HepG2 (cell line): ENCODE measurements around the gene STIMATE. TPM values are rescaled to one million over a fixed set of nuclear protein-coding genes. Genes with fewer than 3 reads are reported as not detected.
A peak's percentile ranks its signal among the peaks of the same experiment; 100 is the strongest.

Experiments
- AGO2 ChIP-seq: fragments of 200-400 bp; formaldehyde crosslinking; optimal IDR thresholded peaks from 2 replicates; pipeline ENCODE3; 2017; ENCODE audit warnings: mild to moderate bottlenecking, low read depth, low read length, moderate library complexity
- ATF1 ChIP-seq: IDR thresholded peaks from 2 replicates; pipeline ENCODE4 v1.6.1; 2016; ENCODE audit warnings: mild to moderate bottlenecking, control low read depth
- BRCA1 ChIP-seq: sonication (generic); formaldehyde crosslinking; IDR thresholded peaks from 2 replicates; pipeline ENCODE4 v1.4.0; 2020; ENCODE audit warnings: missing genetic modification reagents
- CENPT ChIP-seq: sonication (generic); formaldehyde crosslinking; IDR thresholded peaks from 2 replicates; pipeline ENCODE4 v1.8.0; 2022; ENCODE audit warnings: low read depth, mild to moderate bottlenecking, moderate library complexity, missing genetic modification reagents
- CHCHD3 ChIP-seq: sonication (generic); formaldehyde crosslinking; IDR thresholded peaks from 2 replicates; pipeline ENCODE4 v1.8.0; 2022; ENCODE audit warnings: mild to moderate bottlenecking, missing genetic modification reagents, moderate library complexity
- E2F1 ChIP-seq: sonication (generic); formaldehyde crosslinking; IDR thresholded peaks from 2 replicates; pipeline ENCODE4 v1.5.0; 2020; ENCODE audit warnings: missing genetic modification reagents
- GABPA ChIP-seq, 2 experiments: IDR thresholded peaks; 2 replicates each; pipeline ENCODE4 v1.6.1; 2011 to 2016; ENCODE audit warnings: low read depth in 2 of 2, low read length in 1 of 2, missing biosample characterization in 1 of 2, missing genetic modification characterization in 1 of 2
- POLR2AphosphoS2 ChIP-seq: IDR thresholded peaks from 2 replicates; pipeline ENCODE4 v1.6.1; 2011; ENCODE audit warnings: low read depth, low read length, improper control_type of control experiment
- SETDB1 ChIP-seq: sonication (generic); formaldehyde crosslinking; IDR thresholded peaks from 2 replicates; pipeline ENCODE4 v1.5.1; 2020; ENCODE audit warnings: missing genetic modification reagents, mild to moderate bottlenecking, borderline replicate concordance
- ZBTB10 ChIP-seq: sonication (generic); formaldehyde crosslinking; IDR thresholded peaks from 2 replicates; pipeline ENCODE4 v1.4.0; 2020; ENCODE audit warnings: missing genetic modification reagents, borderline replicate concordance
- ZBTB40 ChIP-seq, 2 experiments: fragments of 450-650 bp in 1 of 2; sonication (generic) in 1 of 2; formaldehyde crosslinking in 1 of 2; IDR thresholded peaks; 2 replicates each; pipeline versions ENCODE4 v1.6.1 to v1.8.0; 2016 to 2022; ENCODE audit warnings: antibody characterized with exemption in 1 of 2, mild to moderate bottlenecking in 1 of 2, missing genetic modification reagents in 1 of 2
- ZBTB7B ChIP-seq: sonication (generic); formaldehyde crosslinking; IDR thresholded peaks from 2 replicates; pipeline ENCODE4 v1.4.0; 2020; ENCODE audit warnings: missing genetic modification reagents
- ZNF253 ChIP-seq: sonication (generic); formaldehyde crosslinking; IDR thresholded peaks from 2 replicates; pipeline ENCODE4 v1.8.0; 2022; ENCODE audit warnings: mild to moderate bottlenecking, missing genetic modification reagents, borderline replicate concordance
- ZNF446 ChIP-seq: sonication (generic); formaldehyde crosslinking; IDR thresholded peaks from 2 replicates; pipeline ENCODE4 v1.5.0; 2020; ENCODE audit warnings: mild to moderate bottlenecking, missing genetic modification reagents
- ZNF740 ChIP-seq: sonication (generic); formaldehyde crosslinking; IDR thresholded peaks from 2 replicates; pipeline ENCODE4 v1.4.0; 2020; ENCODE audit warnings: missing genetic modification reagents
- ZNF749 ChIP-seq: sonication (generic); formaldehyde crosslinking; IDR thresholded peaks from 2 replicates; pipeline ENCODE4 v1.8.0; 2022; ENCODE audit warnings: mild to moderate bottlenecking, missing genetic modification reagents, moderate library complexity, borderline replicate concordance
- polyA plus RNA-seq, 8 experiments: library from polyadenylated mRNA; depleted of rRNA in 3 of 8; stranded (reverse) in 7 of 8; unstranded in 1 of 8; fragments of >200 nt; fragmentation: Illumina TruSeq in 4 of 8; extraction: Trizol in 4 of 8; gene quantifications; 2 replicates each; pipeline versions ENCODE4 v1.2.1 to v1.2.3, GENCODE V29; 2011 to 2016; ENCODE audit warnings: low read depth in 4 of 8, missing spikeins in 1 of 8, mixed read lengths in 1 of 8; ENCODE audit not compliant: insufficient read depth in 1 of 8
- total RNA-seq, 5 experiments: library from RNA; depleted of rRNA; stranded (reverse); fragments of >200 nt; fragmentation: Illumina TruSeq; extraction: Trizol; gene quantifications; 2 replicates each; pipeline ENCODE4 v1.2.3, GENCODE V29; 2016; ENCODE audit warnings: low read depth in 1 of 5

STIMATE gene
- total and polyA plus RNA-seq, 2 of the 13 experiments (the other 11 are each of a cell fraction or from before 2014, with no cell fraction given) = 5.7 to 11.7 TPM

GRCh38 chr3:52795298-52795900 is 101.9 kb downstream of the STIMATE start (continued):
- TF ChIP-seq ZBTB40 (IDR thresholded peaks at IDR 0.05) (no peak), ZBTB40 (CRISPR knock-in tag; IDR thresholded peaks at IDR 0.05) (no peak), ZNF446 (CRISPR knock-in tag) (no peak), POLR2AphosphoS2 (no peak), E2F1 (CRISPR knock-in tag) (no peak), CHCHD3 (CRISPR knock-in tag) (no peak), AGO2 (no peak), ZBTB10 (CRISPR knock-in tag) (peak; percentile 91; the same call in 1 of the 2 replicates), ZBTB7B (CRISPR knock-in tag) (peak; percentile 93), ZNF253 (CRISPR knock-in tag) (no peak), ATF1 (no peak), SETDB1 (no peak), ZNF749 (CRISPR knock-in tag) (no peak), CENPT (CRISPR knock-in tag) (no peak), BRCA1 (CRISPR knock-in tag) (no peak), GABPA (IDR thresholded peaks at IDR 0.05; ENCODE audit: low read depth, low read length) (no peak), GABPA (CRISPR knock-in tag; IDR thresholded peaks at IDR 0.05; ENCODE audit: low read depth) (peak; percentile 76), ZNF740 (no peak)
